Stimulated activated CD4-positive, alpha-beta T cell treated with anti-CD3 and anti-CD28 coated beads, Interleukin-1b, Interleukin-23, amount 100 ng/mL, for 4 hours (primary cell): ENCODE results near the gene PPFIBP2.

Experiments
- DNase-seq, 2 donors: peaks; one replicate each; pipeline ENCODE4 v3.0.0-alpha.2; 2020; ENCODE audit warnings: low read depth in 2 of 2

Gene PPFIBP2

GRCh38 chr11:7513234-7514098 lies at the start of gene PPFIBP2:
PPFIBP2 (plus strand) TSS chr11:7513999; CDS start chr11:7549476, 35,477 bp downstream.
- DNase-seq, result peak; percentile 76 to 83

- no peak for DNase-seq
Measured at GRCh38 chr11:7467652-7468051, 46.1 kb upstream of the PPFIBP2 start.

GRCh38 chr11:7469351-7469865 lies 44.4 kb upstream of the PPFIBP2 start:
- no peak for DNase-seq

DNA sequence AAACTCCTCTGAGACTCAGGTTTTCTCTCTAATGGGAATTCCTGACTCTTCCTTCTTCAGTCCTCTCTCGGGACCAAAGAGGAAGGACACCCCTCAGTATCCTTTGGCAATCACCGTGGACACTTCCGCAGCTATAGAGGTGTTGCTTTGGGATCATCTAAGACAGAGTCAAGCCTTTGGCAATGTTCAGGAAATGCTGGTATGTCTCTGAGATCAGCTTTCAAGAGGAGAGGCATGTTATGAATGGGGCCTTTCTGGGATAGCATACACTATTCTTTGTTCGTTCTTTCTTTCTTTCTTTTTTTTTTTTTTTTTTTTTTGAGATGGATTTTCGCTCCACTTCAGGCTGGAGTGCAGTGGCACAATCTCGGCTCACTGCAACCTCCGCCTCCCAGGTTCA lies 42.7 kb upstream of the PPFIBP2 start:
- no peak for DNase-seq

DNA sequence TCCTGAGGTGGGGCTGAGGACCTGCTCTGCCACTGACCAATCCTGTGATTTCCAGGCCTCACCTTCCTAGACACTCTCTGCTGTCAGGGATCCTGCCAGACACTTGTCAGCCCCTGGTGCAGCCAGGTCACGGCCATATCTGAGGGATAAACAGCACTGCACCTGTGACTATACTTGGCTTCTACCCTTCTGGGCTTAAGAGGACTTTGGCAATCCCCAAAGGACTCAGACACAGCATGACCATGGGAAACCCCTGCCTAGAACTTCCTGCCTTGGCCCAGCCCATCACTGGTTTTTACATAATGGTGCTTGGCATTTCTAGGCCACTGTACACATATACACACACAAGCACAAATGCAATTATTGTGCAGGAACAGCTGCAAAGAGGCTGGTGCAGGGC lies 40.1 kb upstream of the PPFIBP2 start:
- no peak for DNase-seq

GRCh38 chr11:7480113-7480512 lies 33.7 kb upstream of the PPFIBP2 start:
- DNase-seq, result no peak

DNA sequence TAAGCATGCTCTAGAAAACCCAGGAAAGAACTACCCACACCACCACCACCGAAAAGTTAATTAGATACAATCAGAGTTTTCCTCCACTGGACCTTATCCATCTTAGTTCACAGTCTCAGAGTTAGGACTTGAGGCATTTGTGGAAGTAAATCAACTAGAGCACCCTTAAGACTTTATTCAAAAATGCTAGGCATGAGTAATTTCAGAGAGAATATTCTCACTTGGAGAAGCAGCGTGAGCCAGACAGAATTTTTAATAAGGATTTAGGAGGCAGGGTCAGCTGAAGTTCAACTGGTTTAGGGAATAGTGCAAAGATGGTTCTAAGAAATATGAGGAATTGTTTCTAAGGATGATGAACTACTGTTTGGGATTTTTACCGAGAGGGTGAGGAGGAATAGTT lies 29.7 kb upstream of the PPFIBP2 start:
- DNase-seq, result no peak

GRCh38 chr11:7484645-7485044 lies 29.2 kb upstream of the PPFIBP2 start:
- DNase-seq, result no peak

- no peak for DNase-seq
Measured at GRCh38 chr11:7485186-7486097, 28.4 kb upstream of the PPFIBP2 start, which contains the start of gene OLFML1. OLFML1 (plus strand) TSS chr11:7485506; CDS start chr11:7485876, 370 bp downstream.

DNA sequence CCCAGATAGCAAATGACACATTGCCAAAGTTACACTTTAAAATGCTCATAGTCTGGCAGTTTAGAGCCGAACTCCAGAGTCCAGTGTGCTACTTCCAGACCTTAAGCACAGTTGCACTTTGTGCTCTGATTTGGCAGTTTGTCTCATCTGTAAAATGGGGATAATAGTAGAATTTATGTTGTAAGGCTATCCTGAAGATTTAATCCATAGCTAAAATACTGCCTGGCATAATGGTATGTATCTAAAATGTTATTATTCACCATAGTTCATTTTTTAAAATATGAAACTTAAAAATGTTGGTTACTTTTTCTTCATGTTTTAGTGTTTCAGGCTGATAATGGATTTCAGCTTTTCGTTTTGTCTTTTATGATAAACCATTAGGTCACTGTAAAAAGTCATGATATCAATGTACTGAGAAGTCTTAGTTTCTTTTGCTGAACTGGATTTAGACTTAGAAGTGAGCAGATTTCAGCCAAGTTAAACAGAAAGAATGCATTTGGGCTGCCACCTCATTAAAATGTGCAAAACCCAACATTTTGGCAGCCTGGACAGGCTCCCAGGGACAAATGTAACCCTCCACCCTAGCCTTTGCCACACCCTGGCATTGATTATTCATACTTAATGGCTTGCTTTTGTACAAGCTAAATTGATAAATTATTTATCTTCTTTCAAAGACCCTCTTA lies 27.6 kb upstream of the PPFIBP2 start:
- no peak for DNase-seq

- no peak for DNase-seq
Measured at GRCh38 chr11:7486781-7487140, 27.0 kb upstream of the PPFIBP2 start.

DNA sequence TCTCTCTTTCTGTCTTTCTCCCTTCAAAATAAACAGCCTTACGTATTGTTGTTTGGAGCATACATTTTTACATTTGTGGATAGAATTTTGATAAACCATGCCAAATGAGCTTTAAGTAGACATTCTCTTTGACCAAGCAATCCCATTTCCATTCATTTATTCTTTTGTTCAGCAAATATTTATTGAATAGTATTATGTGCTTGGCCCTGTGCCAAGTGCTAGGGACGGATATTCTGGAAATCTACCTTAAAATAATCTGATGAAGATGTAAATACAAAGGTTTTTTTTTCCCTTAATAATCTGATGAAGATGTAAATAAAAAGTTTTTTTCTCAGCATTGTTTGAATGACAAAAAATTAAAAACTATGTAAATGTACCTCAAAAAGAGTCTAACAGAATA lies 26.4 kb upstream of the PPFIBP2 start:
- no peak for DNase-seq

DNA sequence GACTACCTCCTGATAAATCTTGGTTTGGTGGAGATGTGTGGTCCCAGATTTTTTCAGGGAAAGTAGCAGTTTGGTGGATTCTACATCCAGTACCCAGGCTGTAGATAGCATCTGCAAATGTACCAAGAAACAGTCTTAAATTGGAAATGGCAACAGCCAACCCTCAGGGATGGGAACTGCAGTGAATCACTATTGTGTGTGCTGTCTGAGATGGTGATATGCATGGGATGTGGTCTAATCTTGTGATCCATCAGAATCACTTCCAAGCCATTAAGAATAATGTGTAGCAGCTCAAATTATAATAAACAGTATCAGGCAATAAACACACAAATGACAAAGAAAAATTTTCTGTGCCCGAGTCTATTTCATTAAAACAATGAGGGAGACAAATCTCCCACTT lies 25.1 kb upstream of the PPFIBP2 start:
- no peak for DNase-seq

- DNase-seq, result no peak
Measured at GRCh38 chr11:7489376-7489775, 24.4 kb upstream of the PPFIBP2 start.

- no peak for DNase-seq
Measured at GRCh38 chr11:7490054-7490453, 23.7 kb upstream of the PPFIBP2 start.

- DNase-seq, result no peak
Measured at GRCh38 chr11:7490535-7490934, 23.3 kb upstream of the PPFIBP2 start.

- DNase-seq, result no peak
Measured at GRCh38 chr11:7492253-7492652, 21.5 kb upstream of the PPFIBP2 start.

GRCh38 chr11:7493670-7494069 lies 20.1 kb upstream of the PPFIBP2 start:
- no peak for DNase-seq

DNA sequence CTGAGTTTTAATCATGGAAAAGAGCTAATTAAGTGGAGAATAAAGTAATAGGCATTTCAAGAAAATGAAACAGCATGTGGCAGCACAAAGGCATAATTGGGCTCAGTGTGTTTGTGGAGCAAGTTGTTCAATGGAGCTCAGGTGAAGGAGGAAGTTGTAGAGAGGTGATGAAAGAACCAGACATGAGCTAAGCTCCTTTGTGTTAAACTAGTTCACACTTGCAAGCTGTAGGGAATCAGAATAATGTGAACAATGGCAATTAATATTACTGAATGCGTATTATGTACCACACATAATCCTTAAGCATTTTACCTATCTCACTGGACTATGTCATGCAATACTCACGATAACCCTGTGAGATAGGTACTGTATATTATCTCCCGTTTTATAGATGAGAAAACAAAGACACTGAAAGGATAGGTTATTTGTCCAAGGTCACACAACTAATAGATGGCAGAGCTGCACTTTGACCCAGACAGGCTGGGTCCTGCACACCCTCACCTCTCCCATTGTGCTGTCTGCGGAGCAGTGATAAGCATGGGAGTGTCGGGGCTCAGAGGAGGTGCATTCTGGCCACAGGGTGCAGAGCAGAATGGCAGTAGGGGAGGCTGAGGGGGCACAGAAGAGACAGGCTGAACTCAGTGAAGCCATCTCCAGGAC lies 19.6 kb upstream of the PPFIBP2 start:
- DNase-seq, result no peak

GRCh38 chr11:7495882-7496551 lies 17.8 kb upstream of the PPFIBP2 start:
- no peak for DNase-seq

DNA sequence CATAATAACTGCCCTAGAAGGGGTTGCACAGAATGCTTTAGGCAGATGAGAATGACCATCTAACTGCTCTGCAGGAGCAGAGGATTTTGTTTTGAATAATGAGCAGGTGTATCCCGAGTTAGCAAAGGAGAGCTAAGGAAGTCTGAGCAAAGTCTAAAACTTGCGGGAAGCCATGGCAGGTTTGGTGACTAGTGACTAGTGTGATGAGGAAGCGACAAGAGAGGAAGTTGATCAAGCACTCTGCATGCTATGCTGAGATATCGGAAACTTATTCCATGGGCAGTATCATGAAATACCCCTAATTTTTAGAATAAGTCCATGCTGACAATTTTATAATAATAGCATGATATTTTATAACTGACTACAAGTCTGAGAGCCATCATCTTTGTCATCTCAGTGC lies 15.6 kb upstream of the PPFIBP2 start:
- no peak for DNase-seq
